Peyer's patch (tissue), 4 donors: ENCODE results near the gene SEMA3C.

Source experiments
- CTCF ChIP-seq, 6 experiments: fragments of 450-650 bp in 4 of 6; fragments of 200-600 bp in 2 of 6; sonication (generic) in 1 of 6; IDR thresholded peaks; one replicate each; pipeline ENCODE4 v1.5.1; 2017 to 2019; ENCODE audit warnings: antibody characterized with exemption in 6 of 6, mild to moderate bottlenecking in 3 of 6, moderate library complexity in 1 of 6
- POLR2A ChIP-seq, 2 donors: fragments of 450-650 bp; IDR thresholded peaks; one replicate each; pipeline ENCODE4 v1.5.1; 2017; ENCODE audit warnings: antibody characterized with exemption in 2 of 2, mild to moderate bottlenecking in 2 of 2, moderate library complexity in 2 of 2

- no peak for TF ChIP-seq POLR2A (IDR thresholded peaks at IDR 0.05)
- no peak for TF ChIP-seq CTCF (IDR thresholded peaks at IDR 0.05)
Measured at GRCh38 chr7:80954191-80954590, 35.3 kb upstream of the SEMA3C start.
